ENCODE data around the gene ADGRG1.

GRCh38 chr16:57637020-57637419 is 8.6 kb downstream of the ADGRG1 start:
- TF ChIP-seq ZNF433 (tag by site-specific recombination; IDR thresholded peaks at IDR 0.05; ENCODE audit: low read depth): no peak
- TF ChIP-seq CTCF (tag by site-specific recombination; IDR thresholded peaks at IDR 0.05): no peak
